H1 (cell line): ENCODE data around the gene FAM98C. TPM values are rescaled to one million over a fixed set of nuclear protein-coding genes. Genes with fewer than 3 reads are reported as not detected.

ENCODE experiments used
- CTCF ChIA-PET: fragments of 300-600 bp; sonication (Branson Sonifier 250); formaldehyde crosslinking; loops from one replicate; lab custom pipeline; 2021; ENCODE audit not compliant: partially characterized antibody; lab: Charles Lee
- POLR2A ChIA-PET: fragments of 300-600 bp; sonication (Branson Sonifier 250); formaldehyde crosslinking; loops from one replicate; lab custom pipeline; 2021; ENCODE audit warnings: inconsistent platforms; ENCODE audit not compliant: partially characterized antibody; lab: Charles Lee
- DNase-seq, 2 experiments: peaks; one replicate each; pipeline versions ENCODE4 v3.0.0 to v3.0.0-alpha.2; 2010 to 2022; ENCODE audit warnings: low spot score in 2 of 2, low read depth in 1 of 2, mixed read lengths in 1 of 2
- FAIRE-seq: peaks from 2 replicates; lab custom pipeline; 2011; peaks lifted over from hg19 to GRCh38; lab: Jason Lieb, UNC
- H2AFZ ChIP-seq: 2 replicates; pipeline ENCODE4 v1.8.1; 2012; ENCODE audit warnings: low read length, inconsistent platforms
- H2AK5ac ChIP-seq: 2 replicates; pipeline ENCODE4 v1.6.1; 2013; ENCODE audit warnings: low read depth, low read length
- H2BK120ac ChIP-seq: replicated peaks from 2 replicates; pipeline ENCODE3; 2013; ENCODE audit warnings: low read depth, low read length, inconsistent platforms
- H2BK12ac ChIP-seq: 2 replicates; pipeline ENCODE4 v1.6.1; 2013; ENCODE audit warnings: low read depth, low read length
- H2BK15ac ChIP-seq: 2 replicates; pipeline ENCODE4 v1.6.1; 2013; ENCODE audit warnings: low read length
- H2BK20ac ChIP-seq: 2 replicates; pipeline ENCODE4 v1.6.1; 2013; ENCODE audit warnings: low read length
- H2BK5ac ChIP-seq: 2 replicates; pipeline ENCODE4 v1.6.1; 2013; ENCODE audit warnings: low read depth, low read length
- H3K14ac ChIP-seq: 2 replicates; pipeline ENCODE4 v1.6.1; 2013; ENCODE audit warnings: inconsistent platforms; ENCODE audit not compliant: insufficient read length
- H3K18ac ChIP-seq: 2 replicates; pipeline ENCODE4 v1.6.1; 2013; ENCODE audit warnings: low read length; ENCODE audit errors: extremely low read depth
- H3K23ac ChIP-seq: 2 replicates; pipeline ENCODE4 v1.6.1; 2013; ENCODE audit warnings: inconsistent platforms; ENCODE audit not compliant: insufficient read length
- H3K23me2 ChIP-seq: 2 replicates; pipeline ENCODE4 v1.6.1; 2013; ENCODE audit warnings: low read depth, low read length
- H3K27ac ChIP-seq: 2 replicates; pipeline ENCODE4 v1.6.1; 2011; ENCODE audit warnings: low read depth, low read length, inconsistent platforms
- H3K27me3 ChIP-seq, 4 experiments: replicated peaks in 1 of 4; 1 replicate in 1 of 4; 2 replicates in 3 of 4; pipeline versions ENCODE4 v1.6.1 to v1.8.1; 2011 to 2013; ENCODE audit warnings: low read length in 3 of 4, mild to moderate bottlenecking in 3 of 4, inconsistent platforms in 2 of 4, mixed read lengths in 2 of 4, moderate library complexity in 1 of 4; ENCODE audit not compliant: control insufficient read depth in 3 of 4, insufficient read depth in 3 of 4; ENCODE audit errors: extremely low read depth in 1 of 4
- H3K36me3 ChIP-seq, 4 experiments: 2 replicates each; pipeline versions ENCODE4 v1.6.1 to v1.8.1; 2011 to 2013; ENCODE audit warnings: mild to moderate bottlenecking in 4 of 4, low read length in 3 of 4, moderate library complexity in 2 of 4, control low read depth in 1 of 4, inconsistent platforms in 1 of 4; ENCODE audit not compliant: insufficient read depth in 4 of 4, control insufficient read depth in 2 of 4
- H3K4ac ChIP-seq: replicated peaks from 2 replicates; pipeline ENCODE3; 2013; ENCODE audit warnings: low read length, low read depth, mixed read lengths, inconsistent platforms; ENCODE audit not compliant: insufficient read length
- H3K4me1 ChIP-seq, 4 experiments: replicated peaks in 1 of 4; 1 replicate in 1 of 4; 2 replicates in 3 of 4; pipeline versions ENCODE4 v1.6.1 to v1.8.1; 2011 to 2013; ENCODE audit warnings: low read length in 3 of 4, inconsistent platforms in 2 of 4, mixed read lengths in 1 of 4; ENCODE audit not compliant: insufficient read depth in 4 of 4, control insufficient read depth in 3 of 4
- H3K4me2 ChIP-seq, 2 experiments: 2 replicates each; pipeline versions ENCODE4 v1.6.1 to v1.8.1; 2011 to 2013; ENCODE audit warnings: low read depth in 2 of 2, low read length in 2 of 2, control low read depth in 1 of 2, inconsistent platforms in 1 of 2, mild to moderate bottlenecking in 1 of 2; ENCODE audit not compliant: insufficient read depth in 1 of 2
- H3K4me3 ChIP-seq, 4 experiments: fragments of 200-600, 300-600 bp in 1 of 4; sonication (generic), shearing (Covaris generic), sonication (Bioruptor Twin) in 1 of 4; 2 replicates each; pipeline versions ENCODE4 v1.5.1 to v1.8.1; 2011 to 2016; ENCODE audit warnings: low read length in 4 of 4, low read depth in 3 of 4, control low read depth in 2 of 4, inconsistent platforms in 2 of 4, mild to moderate bottlenecking in 2 of 4, mixed read lengths in 1 of 4, moderate library complexity in 1 of 4; ENCODE audit not compliant: insufficient read depth in 2 of 4; ENCODE audit errors: extremely low read depth in 1 of 4
- H3K56ac ChIP-seq: replicated peaks from 2 replicates; pipeline ENCODE3; 2013; ENCODE audit warnings: low read depth, mild to moderate bottlenecking, mixed read lengths, low read length, inconsistent platforms; ENCODE audit not compliant: insufficient read length
- H3K79me1 ChIP-seq: 2 replicates; pipeline ENCODE4 v1.6.1; 2013; ENCODE audit warnings: low read depth, low read length, control low read depth
- H3K79me2 ChIP-seq, 2 experiments: 2 replicates each; pipeline versions ENCODE4 v1.6.1 to v1.8.1; 2012 to 2013; ENCODE audit warnings: low read length in 2 of 2, mild to moderate bottlenecking in 2 of 2, inconsistent platforms in 1 of 2; ENCODE audit not compliant: insufficient read depth in 2 of 2, control insufficient read depth in 1 of 2
- H3K9ac ChIP-seq, 4 experiments: replicated peaks in 1 of 4; 1 replicate in 1 of 4; 2 replicates in 3 of 4; pipeline versions ENCODE4 v1.6.1 to v1.8.1; 2011 to 2013; ENCODE audit warnings: low read depth in 3 of 4, low read length in 3 of 4, control low read depth in 2 of 4, mild to moderate bottlenecking in 2 of 4, moderate library complexity in 2 of 4, inconsistent platforms in 1 of 4; ENCODE audit errors: extremely low read depth in 1 of 4
- H3K9me3 ChIP-seq, 2 experiments: 2 replicates each; pipeline versions ENCODE4 v1.6.1 to v1.8.1; 2012 to 2013; ENCODE audit warnings: mild to moderate bottlenecking in 2 of 2, moderate library complexity in 2 of 2, control low read depth in 1 of 2, inconsistent platforms in 1 of 2, low read depth in 1 of 2, low read length in 1 of 2, mixed read lengths in 1 of 2; ENCODE audit not compliant: insufficient read depth in 2 of 2
- H4K20me1 ChIP-seq, 2 experiments: replicated peaks in 1 of 2; 2 replicates each; pipeline versions ENCODE3 to v1.8.1; 2011 to 2013; ENCODE audit warnings: inconsistent platforms in 2 of 2, low read length in 2 of 2, mild to moderate bottlenecking in 1 of 2; ENCODE audit not compliant: insufficient read depth in 2 of 2, control insufficient read depth in 1 of 2
- H4K5ac ChIP-seq: 2 replicates; pipeline ENCODE4 v1.6.1; 2013; ENCODE audit warnings: low read length, low read depth, mixed read lengths, inconsistent platforms; ENCODE audit not compliant: insufficient read length
- H4K8ac ChIP-seq: 2 replicates; pipeline ENCODE4 v1.8.0; 2013; ENCODE audit warnings: mild to moderate bottlenecking, moderate library complexity, low read length, inconsistent platforms; ENCODE audit not compliant: insufficient read depth; ENCODE audit errors: extremely low read depth
- H4K91ac ChIP-seq: replicated peaks from 2 replicates; pipeline ENCODE3; 2013; ENCODE audit warnings: low read length, mixed read lengths, inconsistent platforms; ENCODE audit not compliant: insufficient read length
- BRCA1 ChIP-seq: IDR thresholded peaks from 2 replicates; pipeline ENCODE4 v1.6.1; 2012; ENCODE audit warnings: low read depth, low read length, improper control_type of control experiment
- EZH2 ChIP-seq: fragments of 200-600 bp; sonication (generic); IDR thresholded peaks from 2 replicates; pipeline ENCODE4 v1.7.1; 2012; ENCODE audit warnings: low read depth, mild to moderate bottlenecking, moderate library complexity, low read length, inconsistent platforms; ENCODE audit not compliant: severe bottlenecking
- HDAC6 ChIP-seq: IDR thresholded peaks from one replicate; pipeline ENCODE4 v1.7.1; 2012; ENCODE audit warnings: low read depth, mild to moderate bottlenecking, inconsistent platforms, low read length, moderate library complexity
- KDM1A ChIP-seq: fragments of 200-600, 300-600 bp; sonication (generic); IDR thresholded peaks from 2 replicates; pipeline ENCODE4 v1.7.1; 2016; ENCODE audit warnings: mild to moderate bottlenecking, low read length, borderline replicate concordance
- KDM5A ChIP-seq: fragments of 200-600 bp; IDR thresholded peaks from 2 replicates; pipeline ENCODE4 v1.7.1; 2012; ENCODE audit warnings: mild to moderate bottlenecking, low read length, inconsistent platforms, mixed read lengths
- NANOG ChIP-seq: IDR thresholded peaks from 2 replicates; pipeline ENCODE4 v1.6.1; 2011; ENCODE audit warnings: low read length, low read depth, mild to moderate bottlenecking, inconsistent platforms; ENCODE audit not compliant: insufficient read depth, poor library complexity, severe bottlenecking
- POU5F1 ChIP-seq: IDR thresholded peaks from 2 replicates; pipeline ENCODE4 v1.6.1; 2011; ENCODE audit warnings: low read depth, mild to moderate bottlenecking, low read length, moderate library complexity
- RNF2 ChIP-seq: fragments of 200-900, 300-1000 bp; sonication (generic); IDR thresholded peaks from 2 replicates; pipeline ENCODE4 v1.7.1; 2016; ENCODE audit warnings: borderline replicate concordance, low read depth, mild to moderate bottlenecking, antibody characterized with exemption, low read length; ENCODE audit not compliant: poor library complexity, severe bottlenecking; ENCODE audit errors: missing control alignments
- SIN3A ChIP-seq, 2 experiments: IDR thresholded peaks in 1 of 2; conservative IDR thresholded peaks in 1 of 2; 2 replicates each; pipeline ENCODE4 v1.6.1; 2011 to 2012; ENCODE audit warnings: low read length in 2 of 2, improper control_type of control experiment in 1 of 2, low read depth in 1 of 2, mild to moderate bottlenecking in 1 of 2
- TAF1 ChIP-seq: IDR thresholded peaks from 2 replicates; pipeline ENCODE4 v1.6.1; 2011; ENCODE audit warnings: mild to moderate bottlenecking, low read depth, low read length
- TEAD4 ChIP-seq: IDR thresholded peaks from 2 replicates; pipeline ENCODE4 v1.6.1; 2012; ENCODE audit warnings: low read depth, low read length, inconsistent platforms, mixed read lengths
- WGBS, 2 experiments: shearing (Covaris generic) in 1 of 2; methylation state at CpG; one replicate each; pipeline versions ENCODE4 v1.1.6 to v1.1.7; 2013 to 2015; ENCODE audit warnings: low lambda C conversion rate in 2 of 2, mixed read lengths in 2 of 2, inconsistent platforms in 1 of 2, low coverage in 1 of 2, missing lambda C conversion rate in 1 of 2; ENCODE audit not compliant: insufficient replicate concordance in 2 of 2, insufficient coverage in 1 of 2, insufficient read length in 1 of 2; ENCODE audit errors: extremely low coverage in 1 of 2, missing lambda C conversion rate in 1 of 2; 5-methylcytosine and 5-hydroxymethylcytosine counted together
- polyA plus RNA-seq, 7 experiments: library from polyadenylated mRNA; depleted of rRNA in 3 of 7; stranded (reverse) in 5 of 7; unstranded in 2 of 7; fragments of >200 nt in 5 of 7; fragments of 200-250 nt in 2 of 7; gene quantifications; 1 replicate in 5 of 7; 2 replicates in 1 of 7; 4 replicates in 1 of 7; pipeline versions ENCODE4 v1.2.1 to v1.2.3, GENCODE V29; 2011 to 2013; ENCODE audit warnings: missing spikeins in 2 of 7, mixed read lengths in 2 of 7
- total RNA-seq: library from RNA; stranded (reverse); fragmentation: NEBNext Ultra II Directional; extraction: Animal tissue kit (Norgen Biotek cat#: 25700); gene quantifications from 2 replicates; pipeline ENCODE4 v1.2.1, GENCODE V29; 2021
- TF ChIP-seq, protein P1 (sequence below): IDR thresholded peaks from 2 replicates; pipeline ENCODE4 v1.6.1; 2012; ENCODE audit warnings: low read length, inconsistent platforms

Gene FAM98C
- total and polyA plus RNA-seq, 2 of the 8 experiments (the other 6 are each of a cell fraction or from before 2014, with no cell fraction given) = 6.1 to 9.4 TPM

DNA sequence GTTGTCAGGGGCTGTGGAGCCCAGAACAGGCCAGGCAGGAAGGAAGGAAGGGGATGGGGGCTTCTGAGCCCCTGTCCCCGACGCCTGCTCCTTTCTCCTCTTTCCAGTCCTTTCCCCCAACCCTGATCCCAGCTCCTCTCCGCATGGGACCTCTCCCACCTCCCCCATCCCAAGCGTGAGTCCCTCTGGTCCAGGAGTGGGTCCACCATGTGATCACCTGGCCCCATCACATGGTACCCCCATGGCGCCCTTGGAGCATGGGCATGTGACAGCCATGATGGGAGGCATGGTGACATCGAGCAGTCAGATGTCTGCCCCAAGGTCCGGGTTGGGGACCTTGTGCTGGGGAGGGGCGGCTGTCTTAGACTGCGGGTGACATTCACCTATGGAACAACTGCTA lies 39.8 kb downstream of the FAM98C start:
- Histone ChIP-seq H2AFZ (no peak overlapping the region), H3K36me3 (peaks cover 0 to 7% (median 5%) of the 10 kb centered on the region in 4 experiments; a peak in 5 of 8 replicates), H3K79me2 (no peaks in the 10 kb centered on the region), H3K4me3 (no peak overlapping the region), H3K23ac (no peak overlapping the region), H3K4ac (no peak overlapping the region), H3K4me2 (no peak overlapping the region), H4K20me1 (peaks cover 0 to 2% of the 10 kb centered on the region in 2 experiments), H2BK5ac (no peak overlapping the region), H3K56ac (no peak overlapping the region), H4K91ac (no peak overlapping the region), H2AK5ac (no peak overlapping the region), H3K4me1 (peaks cover 0 to 5% (median 3%) of the 10 kb centered on the region in 4 experiments; a peak in 5 of 7 replicates), H3K14ac (no peak overlapping the region), H2BK15ac (no peak overlapping the region), H3K9me3 (no peaks in the 10 kb centered on the region), H2BK20ac (no peak overlapping the region), H2BK12ac (no peak overlapping the region), H4K5ac (no peak overlapping the region), H2BK120ac (no peak overlapping the region), H3K79me1 (no peaks in the 10 kb centered on the region), H3K18ac (no peak overlapping the region), H4K8ac (no peak overlapping the region; the same call in 1 of the 2 replicates), H3K9ac (no peak overlapping the region), H3K23me2 (no peaks in the 10 kb centered on the region), H3K27ac (no peak overlapping the region), H3K27me3 (no peaks in the 10 kb centered on the region)
- DNase-seq (no peak), FAIRE-seq (no peak)
- TF ChIP-seq TEAD4 (no peak), EZH2 (no peak), KDM5A (no peak), SIN3A (conservative IDR thresholded peaks at IDR 0.05 in 1 of 2, IDR thresholded peaks at IDR 0.05 in 1 of 2; ENCODE audit: low read depth in 1 of 2, low read length in 2 of 2) (no peak), HDAC6 (no peak), KDM1A (no peak), NANOG (no peak), TAF1 (no peak), RNF2 (no peak), POU5F1 (no peak), BRCA1 (no peak)
- TF ChIP-seq, protein P1, sequence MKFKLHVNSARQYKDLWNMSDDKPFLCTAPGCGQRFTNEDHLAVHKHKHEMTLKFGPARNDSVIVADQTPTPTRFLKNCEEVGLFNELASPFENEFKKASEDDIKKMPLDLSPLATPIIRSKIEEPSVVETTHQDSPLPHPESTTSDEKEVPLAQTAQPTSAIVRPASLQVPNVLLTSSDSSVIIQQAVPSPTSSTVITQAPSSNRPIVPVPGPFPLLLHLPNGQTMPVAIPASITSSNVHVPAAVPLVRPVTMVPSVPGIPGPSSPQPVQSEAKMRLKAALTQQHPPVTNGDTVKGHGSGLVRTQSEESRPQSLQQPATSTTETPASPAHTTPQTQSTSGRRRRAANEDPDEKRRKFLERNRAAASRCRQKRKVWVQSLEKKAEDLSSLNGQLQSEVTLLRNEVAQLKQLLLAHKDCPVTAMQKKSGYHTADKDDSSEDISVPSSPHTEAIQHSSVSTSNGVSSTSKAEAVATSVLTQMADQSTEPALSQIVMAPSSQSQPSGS = no peak
- 89% methylated on average over 8 of the region's 9 CpGs; no CpG with 5 or more reads in 1 of the 2 experiments for WGBS, 2 experiments
- CTCF ChIA-PET = no interaction called here
- POLR2A ChIA-PET = interaction anchor here (1.2 kb wide), 1 partner anchor 37 kb away, joined by 3 read pairs; no protein-coding TSS in a partner anchor
